Activated T-cell treated with anti-CD3 and anti-CD28 coated beads, Interleukin-2, amount 50 U/mL, for 48 hours (primary cell): ENCODE measurements around the gene BAHCC1.
A peak's percentile ranks its signal among the peaks of the same experiment; 100 is the strongest.

Experiments used
- DNase-seq, 2 experiments: peaks; one replicate each; pipeline ENCODE4 v3.0.0-alpha.2; 2020

The BAHCC1 gene

DNA sequence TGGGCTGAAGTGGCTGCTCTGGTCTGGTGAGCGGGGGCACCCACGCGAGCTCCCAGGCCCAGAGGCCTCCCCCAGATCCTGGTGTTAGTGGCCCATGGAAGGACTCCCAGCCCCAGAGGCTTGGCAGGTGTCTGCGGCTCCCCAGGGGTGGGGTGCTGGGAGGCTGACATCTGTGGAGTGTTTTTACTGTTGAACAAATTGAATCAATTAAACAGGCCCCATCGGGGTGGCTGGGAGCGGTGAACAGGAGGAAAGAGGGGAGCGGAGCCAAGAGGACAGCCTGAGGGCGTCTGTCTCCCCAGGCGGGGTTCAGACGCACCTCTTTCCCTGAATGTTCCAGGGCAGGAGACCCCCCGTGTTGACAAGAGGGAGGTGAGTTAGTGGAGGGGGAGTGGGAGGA, 87.4 kb downstream of the BAHCC1 start:
- no peak for DNase-seq

DNA sequence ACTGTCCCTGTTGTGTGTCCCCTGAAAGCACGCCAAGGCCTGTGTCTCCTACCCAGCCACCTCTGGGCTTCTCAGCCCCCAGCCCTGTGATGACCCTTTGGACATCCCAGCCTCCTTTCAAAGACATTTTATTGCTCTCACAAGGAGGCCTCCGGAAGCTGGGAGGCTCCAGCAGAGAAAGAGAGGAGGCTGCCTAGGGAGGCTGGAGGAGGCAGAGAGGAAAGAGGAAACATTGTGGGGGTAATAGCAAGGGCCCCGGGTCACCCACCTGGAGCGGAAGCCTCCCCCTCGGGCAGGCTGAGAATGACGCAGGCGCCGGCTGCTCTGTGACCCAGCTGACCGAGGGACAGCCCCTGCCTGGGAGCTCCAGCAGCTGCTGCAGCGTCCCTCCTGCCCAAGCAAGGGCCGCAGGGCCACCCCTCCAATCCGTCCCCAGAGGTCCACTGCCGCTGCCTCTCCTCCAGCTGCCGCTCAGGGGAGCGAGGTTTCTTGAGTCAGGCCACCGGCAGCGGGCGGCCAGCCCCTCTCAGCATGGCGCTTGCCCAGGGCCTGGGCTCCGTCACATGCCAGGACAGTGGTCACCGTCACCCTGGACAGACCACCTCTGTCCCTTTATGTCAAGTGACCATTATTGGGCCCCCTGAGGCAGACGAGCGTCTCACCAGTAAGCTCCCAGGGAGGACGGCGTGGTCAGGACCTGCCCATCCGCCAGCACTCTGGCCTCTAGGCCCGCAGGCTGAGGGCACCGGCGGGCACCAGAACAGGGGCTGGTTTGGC, 88.0 kb downstream of the BAHCC1 start:
- peak in 1 of 2 experiments; percentile 47 for DNase-seq

DNA sequence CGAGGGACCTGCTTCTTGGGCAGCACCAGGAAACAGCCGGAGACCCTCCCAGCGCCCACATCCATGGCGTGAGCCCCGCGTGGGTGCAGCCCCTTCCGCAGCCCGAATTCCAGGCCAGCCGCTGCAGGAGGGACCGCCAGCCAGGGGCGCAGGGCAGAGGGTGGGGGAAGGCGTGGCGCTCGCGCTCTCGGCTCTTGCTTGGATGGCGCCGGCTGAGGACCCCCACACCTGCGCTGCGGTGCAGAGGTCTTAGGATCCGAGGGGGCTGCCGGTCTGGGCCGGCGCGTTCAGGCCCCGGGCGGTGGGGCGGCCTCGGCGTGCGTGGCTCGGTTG, 88.6 kb downstream of the BAHCC1 start:
- DNase-seq: no peak

DNA sequence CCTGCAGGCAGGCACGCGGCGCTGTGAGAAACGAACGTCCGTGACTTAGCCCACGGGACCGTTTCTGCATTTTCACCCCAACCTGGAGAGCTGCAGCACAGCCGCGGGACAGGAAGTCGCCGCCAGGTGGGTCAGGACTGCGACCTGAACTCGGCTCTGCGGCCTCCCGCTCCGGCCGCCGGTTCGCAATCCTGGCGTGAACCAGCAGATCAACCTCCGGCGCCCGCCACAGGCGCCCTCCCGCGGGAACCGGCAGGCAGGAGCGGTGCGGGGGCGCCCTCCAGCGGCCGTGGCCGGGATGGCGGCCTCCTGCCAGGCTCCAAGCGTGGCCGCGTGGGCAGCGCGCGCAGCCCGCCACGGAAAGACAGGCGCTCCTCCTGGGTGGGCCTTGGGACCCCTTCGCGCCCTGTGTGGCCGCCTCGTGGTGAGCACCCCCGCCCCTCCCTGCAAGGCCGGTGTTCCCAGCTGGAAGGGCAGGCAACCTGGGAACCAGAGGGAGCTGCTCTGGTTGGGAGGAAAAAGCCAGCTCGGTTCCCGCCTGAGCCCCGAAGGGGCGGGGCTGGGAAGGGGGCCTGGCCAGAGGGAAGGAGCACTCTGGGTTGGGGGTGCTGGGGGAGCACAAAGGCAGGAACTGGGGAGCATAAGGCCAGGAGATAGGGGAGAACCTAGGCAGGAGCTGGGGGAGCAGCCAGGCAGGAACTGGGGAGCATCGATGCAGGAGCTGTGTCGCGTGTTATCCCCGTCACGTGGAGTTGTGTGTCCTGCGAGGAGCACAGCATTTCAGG, 89.1 kb downstream of the BAHCC1 start:
- peak; percentile 92 to 95 for DNase-seq

DNA sequence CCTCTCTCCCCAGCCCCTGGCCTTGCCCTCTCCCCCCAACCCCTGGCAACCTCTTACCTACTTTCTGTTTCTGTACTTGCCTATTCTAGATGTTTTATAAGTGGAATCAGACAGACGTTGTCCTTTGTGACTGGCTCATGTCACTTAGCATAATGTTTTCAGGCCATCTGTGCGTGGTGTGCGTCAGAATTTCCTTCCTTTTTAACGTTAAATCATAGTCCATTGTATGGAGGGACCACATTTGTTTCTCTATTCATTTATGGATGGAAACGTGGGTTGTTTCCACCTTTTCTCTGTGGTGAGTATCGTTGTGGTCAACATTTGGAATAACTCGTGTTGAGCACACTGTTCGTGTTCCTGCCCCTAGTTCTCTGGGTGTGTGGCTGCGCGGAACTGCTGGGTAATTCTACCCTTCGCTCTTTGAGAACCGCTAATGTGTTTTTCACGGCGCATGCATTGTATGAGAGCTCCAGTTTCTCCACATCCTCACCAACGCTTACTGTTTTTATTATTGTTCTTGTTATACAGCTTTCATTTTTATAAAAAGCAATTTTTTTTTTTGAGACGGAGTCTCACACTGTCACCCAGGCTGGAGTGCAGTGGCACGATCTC, 91.0 kb downstream of the BAHCC1 start:
- DNase-seq: no peak

DNA sequence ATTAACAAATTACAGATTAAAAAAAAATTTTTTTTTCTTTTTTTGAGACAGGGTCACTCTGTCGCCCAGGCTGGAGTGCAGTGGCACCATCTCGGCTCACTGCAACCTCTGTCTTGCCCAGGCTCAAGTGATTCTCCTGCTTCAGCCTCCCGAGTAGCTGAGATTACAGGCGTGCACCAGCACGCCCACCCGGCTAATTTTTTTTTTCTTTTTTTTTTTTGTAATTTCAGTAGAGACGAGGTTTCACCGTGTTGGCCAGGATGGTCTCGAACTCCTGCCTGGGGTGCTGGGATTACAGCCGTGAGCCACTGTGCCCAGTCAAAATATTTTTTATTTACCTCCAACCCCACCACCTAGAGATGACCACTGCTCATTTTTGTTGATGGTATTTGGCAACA, 91.8 kb downstream of the BAHCC1 start:
- DNase-seq: no peak

DNA sequence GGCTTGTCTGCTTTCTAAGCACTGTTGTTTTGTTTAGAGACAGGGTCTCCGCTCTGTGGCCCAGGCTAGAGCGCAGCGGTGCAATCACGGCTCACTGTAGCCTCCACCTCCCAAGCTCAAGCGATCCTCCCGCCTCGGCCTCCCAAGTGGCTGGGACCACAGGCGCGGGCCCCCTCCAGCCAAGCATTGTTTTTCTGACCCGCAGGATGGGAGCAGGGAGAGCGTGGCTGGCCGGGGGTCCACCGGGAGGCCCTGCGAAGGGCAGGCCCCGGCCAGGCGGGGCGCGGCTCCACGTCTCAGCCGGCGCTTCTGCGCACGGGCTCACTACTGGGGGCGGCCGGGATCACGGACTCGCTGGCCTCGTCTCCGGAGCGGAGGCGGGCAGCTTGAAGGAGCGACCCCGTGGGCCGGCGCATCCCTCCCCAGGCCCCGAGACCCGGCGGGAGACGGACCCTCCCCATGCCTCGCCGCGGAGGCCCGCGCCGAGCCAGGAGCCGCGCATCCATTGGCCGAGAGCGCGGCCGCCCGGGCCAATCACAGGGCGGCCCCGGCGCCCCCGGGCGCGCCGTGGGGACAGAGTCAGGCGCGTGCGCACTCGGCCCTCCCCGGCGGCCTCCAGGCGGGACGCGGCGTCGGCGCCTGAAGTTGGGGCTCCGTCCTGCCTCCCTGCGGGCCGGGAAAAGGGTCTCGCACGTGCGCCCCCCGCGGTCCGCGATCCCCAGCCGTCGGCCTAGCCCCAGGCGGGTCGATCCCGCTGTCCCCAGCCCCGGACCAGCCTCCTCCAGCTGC, 92.4 kb downstream of the BAHCC1 start:
- DNase-seq: peak; percentile 81 to 88

DNA sequence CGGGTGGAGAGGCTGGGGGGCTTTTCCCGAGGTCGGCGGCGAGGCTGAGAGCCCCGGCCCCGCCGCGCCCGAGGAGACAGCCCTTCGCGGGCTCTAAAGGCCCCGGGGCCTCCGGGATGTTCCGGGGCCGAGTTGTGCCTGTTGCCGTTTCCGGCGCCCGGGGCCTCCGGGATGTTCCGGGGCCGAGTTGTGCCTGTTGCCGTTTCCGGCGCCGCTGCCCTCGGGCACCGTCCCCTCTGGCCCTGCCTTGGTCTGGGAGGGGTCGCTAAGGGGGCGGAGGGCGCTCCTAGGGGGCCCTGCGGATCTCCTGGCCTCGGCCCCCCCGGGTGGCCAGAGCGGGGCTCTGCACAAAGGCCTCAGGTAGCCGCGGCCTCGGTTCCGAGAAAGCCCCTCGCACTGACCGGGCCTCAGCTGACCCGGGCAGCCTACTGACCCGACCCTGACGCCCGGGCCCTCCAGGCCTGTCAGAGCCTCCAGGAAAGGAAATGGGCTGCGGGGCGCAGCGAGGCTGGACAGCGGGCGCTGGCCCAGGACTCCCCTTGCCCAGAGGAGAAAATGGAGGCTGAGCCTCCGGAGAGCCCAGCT, 93.1 kb downstream of the BAHCC1 start:
- no peak for DNase-seq

DNA sequence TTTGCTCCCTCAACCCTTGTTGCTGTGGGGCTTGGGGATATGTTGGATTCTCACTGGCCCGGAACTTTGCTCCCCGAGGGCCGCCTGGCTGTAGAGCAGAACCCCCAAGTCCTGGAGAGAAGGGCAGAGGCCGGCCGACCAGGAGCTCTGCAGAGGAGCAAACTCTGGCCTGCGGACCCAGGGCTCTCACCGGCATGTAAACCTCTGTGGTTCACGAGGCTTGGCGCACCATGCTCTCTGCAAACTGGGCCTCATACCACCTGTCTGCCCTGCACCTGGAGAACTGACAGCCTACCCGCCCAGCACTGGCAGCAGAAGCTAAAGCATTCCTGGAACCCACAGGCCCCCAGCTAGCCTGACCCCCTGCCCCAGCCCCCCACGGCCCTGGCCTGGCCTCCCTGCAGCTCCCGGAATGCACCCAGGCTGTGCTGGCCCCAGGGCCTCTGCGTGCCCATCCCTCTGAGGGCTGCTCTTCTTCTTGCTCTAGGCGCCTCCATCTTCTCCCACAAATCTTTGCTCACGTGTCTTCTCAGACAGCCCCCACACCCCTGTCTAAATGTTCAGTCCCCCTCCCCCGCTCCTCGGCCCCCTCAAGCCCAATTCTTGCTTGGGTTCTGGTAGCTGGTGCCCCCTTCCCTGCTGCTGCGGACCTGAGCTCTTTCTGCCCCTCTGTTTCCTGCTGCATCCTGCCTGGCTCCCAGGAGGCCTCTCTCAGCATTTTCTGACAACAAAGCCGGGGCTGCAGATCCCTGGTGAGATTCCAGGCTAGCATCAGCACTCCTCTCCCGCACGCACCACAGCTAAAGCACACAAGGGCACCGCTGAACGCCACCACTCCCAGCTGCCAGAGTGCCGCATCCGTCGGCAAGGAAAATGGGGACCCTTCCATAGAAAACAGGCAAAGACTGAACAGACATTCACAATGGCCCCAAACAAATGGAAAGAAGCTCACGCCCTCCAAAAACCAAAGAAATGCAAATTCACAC, 94.0 kb downstream of the BAHCC1 start:
- DNase-seq: no peak

DNA sequence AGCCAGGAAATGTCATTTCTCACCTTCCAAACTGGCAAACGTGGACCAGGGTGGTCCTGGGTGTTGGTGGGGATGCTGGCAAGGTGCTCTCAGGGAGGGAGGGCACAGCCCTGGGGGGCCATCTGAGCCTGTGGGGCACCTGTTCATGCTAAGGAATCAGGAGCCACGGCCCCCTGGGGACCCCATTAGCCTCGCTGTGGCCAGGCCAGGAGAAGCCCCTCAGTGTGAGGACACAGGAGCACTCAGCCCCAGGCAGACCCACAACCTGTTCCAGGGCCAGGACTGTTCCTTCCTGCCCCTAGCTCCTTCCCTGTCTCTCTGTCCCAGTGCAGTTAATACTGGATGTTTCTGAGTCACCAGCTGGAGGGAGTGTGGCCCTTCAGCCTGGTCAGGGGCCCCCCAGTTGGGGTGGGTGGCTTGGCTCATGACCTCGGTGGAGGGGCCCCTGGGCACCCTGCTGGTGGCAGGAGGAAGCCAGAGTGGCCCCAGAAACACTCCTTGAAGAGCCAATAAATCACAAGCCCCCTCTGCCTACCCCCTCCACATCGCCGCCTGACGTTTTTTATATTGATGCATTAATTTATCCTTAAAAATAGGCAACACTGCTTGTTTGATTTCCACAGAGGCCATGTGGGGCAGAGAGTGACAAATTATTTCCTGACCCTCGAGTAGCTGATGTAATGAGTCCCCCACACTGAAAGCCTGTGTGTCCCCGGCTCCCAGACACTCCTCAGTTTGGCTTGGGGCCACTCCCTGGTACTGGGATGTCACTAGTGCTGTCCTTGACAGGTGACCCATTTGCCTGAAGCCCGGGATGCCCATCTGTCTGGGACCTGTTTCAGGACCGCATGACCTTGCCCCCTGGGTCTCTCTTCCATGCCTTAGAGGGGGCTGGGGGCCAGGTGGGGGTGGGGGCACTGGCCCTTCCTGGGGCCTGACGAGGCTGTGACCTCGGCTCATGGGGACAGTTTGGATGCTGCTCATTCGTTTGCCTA, 95.0 kb downstream of the BAHCC1 start:
- DNase-seq: no peak

DNA sequence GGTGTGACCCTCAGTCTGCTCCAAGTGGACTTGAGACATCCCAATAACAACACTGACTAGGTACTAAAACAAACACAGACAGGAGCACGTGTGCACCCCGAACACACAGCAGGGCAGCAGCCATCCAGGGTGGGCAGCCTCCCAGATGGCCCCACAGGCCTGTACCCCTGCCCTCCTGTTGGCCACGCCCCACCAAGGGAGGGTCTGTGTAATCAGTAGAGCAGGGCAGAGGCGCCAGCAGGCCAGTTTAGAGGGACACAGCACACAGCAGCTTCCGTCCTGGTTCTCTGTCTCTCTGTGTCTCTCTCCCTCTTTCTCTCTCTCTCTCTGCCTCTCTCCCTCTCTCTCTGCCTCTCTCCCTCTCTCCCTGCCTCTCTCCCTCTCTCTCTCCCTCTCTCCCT, 95.9 kb downstream of the BAHCC1 start:
- DNase-seq: no peak

DNA sequence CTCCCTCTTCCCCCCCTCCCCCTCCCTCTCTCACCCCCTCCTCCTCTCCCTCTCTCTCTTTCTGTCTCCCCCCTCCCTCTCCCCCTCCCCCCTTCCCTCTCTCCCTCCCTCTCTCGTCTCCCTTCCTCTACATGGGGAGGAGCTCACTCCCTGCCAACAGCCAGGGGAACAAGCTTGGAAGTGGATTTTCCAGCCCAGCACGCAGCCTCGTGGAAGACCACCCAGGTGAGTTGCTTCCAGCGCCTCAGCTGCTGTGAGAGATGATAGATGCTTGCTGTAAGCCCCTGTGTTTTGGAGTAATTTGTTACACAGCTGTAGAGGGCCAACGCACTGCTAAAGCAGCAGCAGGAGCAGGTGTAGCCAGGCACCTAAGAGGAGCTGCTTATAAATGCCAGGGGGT, 96.5 kb downstream of the BAHCC1 start:
- DNase-seq: no peak

DNA sequence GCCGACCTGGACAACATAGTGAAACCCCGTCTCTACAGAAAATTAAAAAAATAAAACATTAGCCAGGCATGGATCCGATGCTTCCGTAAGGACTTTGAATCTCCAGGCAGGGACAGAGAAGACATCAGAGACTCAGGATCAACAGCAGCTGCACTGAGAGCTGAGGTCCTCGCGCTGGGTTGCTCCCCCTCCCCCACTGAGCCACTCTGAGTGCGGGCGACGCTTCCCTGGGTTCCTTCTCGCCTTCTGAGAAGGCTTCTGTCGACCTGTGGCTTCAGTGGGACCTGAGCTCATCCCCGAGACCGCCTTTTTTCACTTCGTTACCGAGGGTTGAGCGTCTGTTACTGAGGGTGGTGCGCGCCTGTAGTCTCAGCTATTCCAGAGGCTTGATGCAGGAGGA, 96.9 kb downstream of the BAHCC1 start:
- no peak for DNase-seq

DNA sequence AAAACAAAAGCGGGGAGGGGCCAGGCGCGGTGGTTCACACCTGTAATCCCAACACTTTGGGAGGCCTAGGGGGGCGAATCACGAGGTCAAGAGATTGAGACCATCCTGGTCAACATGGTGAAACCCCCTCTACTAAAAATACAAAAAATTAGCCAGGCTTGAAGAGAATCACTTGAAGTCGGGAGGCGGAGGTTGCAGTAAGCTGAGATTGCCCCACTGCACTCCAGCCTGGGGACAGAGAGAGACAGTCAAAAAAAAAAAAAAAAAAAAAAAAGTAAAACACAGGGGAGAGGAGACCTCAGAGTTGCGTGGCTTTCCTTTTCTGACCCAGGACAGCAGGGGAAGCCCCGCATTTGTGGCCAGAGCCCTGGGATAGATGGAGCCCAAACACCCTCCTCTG, 97.4 kb downstream of the BAHCC1 start:
- no peak for DNase-seq

DNA sequence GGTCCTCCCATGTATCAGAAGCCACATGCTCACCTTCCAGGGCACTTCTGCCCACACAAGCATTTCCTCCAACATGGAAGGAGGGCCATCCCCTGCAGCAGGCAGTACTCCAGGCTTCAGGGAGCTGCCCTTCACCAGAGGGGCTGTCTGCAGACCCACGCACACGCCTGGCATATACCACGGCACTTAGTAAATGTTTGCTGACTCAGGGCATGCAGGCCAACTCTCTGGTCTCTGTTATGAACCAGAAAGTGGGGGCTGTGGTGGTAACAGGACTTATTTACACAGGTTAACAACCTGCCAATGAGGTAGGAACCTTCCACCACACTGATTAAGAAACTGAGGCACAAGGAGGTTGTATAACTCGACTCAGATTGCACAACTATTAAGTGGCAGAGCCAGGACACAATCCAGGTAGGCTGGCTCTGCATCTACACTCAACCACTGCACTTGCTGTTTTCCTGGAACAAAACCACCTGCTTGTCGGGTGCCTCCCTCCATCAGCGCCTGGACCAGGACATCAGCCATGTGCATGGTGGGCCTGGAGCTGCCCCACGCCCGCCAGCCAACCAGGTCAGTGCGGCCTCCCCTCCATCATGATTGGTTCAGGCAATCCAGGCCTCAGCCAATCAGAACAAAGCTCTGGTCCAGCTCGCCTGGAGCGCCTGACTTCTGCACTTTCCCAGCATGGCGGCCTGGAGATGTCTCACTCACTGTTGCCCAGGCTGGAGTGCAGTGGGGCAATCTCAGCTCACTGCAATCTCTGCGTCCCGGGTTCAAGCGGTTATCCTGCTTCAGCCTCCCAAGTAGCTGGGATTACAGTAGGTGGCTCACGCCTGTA, 98.2 kb downstream of the BAHCC1 start:
- DNase-seq: no peak

DNA sequence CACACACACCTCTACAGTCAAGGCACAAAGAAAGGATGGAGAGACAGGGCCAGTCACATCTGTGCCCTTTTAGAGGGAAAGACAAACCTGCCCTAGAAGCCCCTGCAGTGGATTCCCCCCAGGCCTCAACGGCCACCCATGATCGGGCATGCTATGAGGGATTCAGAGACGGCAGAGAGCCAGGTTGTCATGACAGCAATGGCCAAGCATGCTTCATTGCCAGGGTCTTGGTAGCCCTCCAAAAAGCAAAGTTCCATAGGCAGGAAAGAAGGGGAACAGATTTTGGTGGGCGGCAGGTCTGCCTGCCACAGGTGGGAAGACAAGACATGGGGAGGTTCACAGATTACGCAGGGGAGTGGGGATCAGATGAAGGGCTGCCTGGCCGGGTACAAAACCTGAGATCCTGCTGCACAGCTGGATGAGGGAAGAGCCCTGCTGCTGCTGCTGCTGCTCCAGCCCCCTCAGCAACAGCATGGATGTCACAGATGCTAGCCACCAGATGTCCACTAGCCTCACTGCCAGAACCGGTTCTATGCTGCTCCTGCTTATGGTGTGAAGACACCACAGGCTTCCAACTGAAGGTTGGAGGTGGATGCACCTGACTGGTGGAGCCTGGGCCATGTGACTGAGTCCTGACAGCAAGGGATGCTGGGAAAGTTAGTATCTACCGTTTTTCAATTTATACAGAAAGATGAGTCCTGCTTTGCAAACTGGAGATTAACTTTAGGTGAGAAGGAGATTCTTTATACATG, 99.5 kb downstream of the BAHCC1 start:
- no peak for DNase-seq

DNA sequence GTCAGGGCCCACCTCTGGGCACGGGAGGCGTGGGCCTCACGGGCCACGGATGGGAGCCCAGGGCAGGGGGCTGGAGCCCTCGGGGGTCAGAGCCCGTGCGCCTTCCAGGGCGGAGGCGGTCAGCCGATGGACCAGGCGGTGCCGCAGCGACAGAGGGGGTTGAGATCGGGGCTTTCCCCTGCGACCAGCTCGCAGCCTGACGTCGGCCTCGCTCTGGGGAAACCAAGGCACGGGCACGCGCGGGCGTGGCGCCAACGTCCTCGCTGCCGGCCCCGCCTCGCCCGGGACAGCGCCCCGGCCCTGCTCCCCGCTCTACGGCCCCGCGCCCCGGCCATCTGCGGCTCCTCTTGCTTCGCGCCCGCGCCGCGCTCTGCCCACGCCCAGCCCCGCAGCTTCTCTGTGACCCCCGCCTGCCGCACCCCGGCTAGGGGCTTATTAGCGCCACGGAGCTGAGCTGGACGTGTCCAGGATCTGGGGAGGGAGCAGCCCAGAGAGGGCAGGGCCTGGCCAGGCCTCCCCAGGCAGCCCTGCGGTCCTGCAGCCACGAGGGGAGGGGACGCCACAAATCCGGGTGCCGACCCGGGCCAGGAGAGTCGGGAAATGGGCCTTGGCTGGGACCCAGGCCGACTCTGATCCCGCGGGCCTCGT, 103.8 kb downstream of the BAHCC1 start:
- no peak for DNase-seq

DNA sequence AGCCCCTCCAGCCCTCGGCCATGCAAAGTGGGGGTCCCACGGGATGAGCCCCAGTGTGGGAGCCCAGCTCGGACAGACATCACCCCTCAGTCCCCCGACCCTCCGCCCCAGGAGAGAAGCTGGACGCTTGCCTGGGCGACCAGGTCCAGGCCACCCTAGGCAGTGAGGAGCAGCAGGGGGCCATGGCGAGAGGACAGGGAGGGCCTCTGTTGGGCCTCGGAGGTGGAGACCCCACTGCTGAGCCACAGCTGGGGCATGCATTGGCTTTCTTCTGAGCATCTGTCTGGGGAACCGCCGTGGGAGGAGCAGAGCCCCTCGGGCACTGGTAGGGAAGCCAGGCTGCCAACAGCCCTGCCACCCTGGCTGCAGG, 104.3 kb downstream of the BAHCC1 start:
- no peak for DNase-seq
